DOHH2 (cell line): Measurements from ENCODE around the gene KRTAP12-3.

Experiments used
- H3F3A ChIP-seq: fragments of 200-600 bp; sonication (generic), shearing (Covaris generic); 2 replicates; pipeline ENCODE4 v1.6.0; 2016; ENCODE audit warnings: antibody characterized with exemption, mild to moderate bottlenecking; ENCODE audit not compliant: control insufficient read depth, insufficient read depth
- H3K27ac ChIP-seq: fragments of 200-600 bp; sonication (generic); 2 replicates; pipeline ENCODE4 v1.5.1; 2014; ENCODE audit warnings: low read depth, mild to moderate bottlenecking, low read length, moderate library complexity
- H3K27me3 ChIP-seq: fragments of 200-600 bp; sonication (generic); 2 replicates; pipeline ENCODE4 v1.6.1; 2014; ENCODE audit warnings: mild to moderate bottlenecking, low read length, mixed read lengths; ENCODE audit not compliant: control insufficient read depth
- H3K36me3 ChIP-seq: fragments of 200-600 bp; sonication (generic); 2 replicates; pipeline ENCODE4 v1.6.1; 2014; ENCODE audit warnings: mild to moderate bottlenecking, low read length, moderate library complexity, mixed read lengths; ENCODE audit not compliant: control insufficient read depth
- H3K4me1 ChIP-seq: fragments of 200-600 bp; sonication (generic); 2 replicates; pipeline ENCODE4 v1.6.1; 2014; ENCODE audit warnings: mild to moderate bottlenecking, low read length, mixed read lengths; ENCODE audit not compliant: control insufficient read depth
- H3K4me2 ChIP-seq: fragments of 200-600 bp; sonication (generic); 2 replicates; pipeline ENCODE4 v1.6.0; 2014; ENCODE audit warnings: mild to moderate bottlenecking, low read length, moderate library complexity
- H3K4me3 ChIP-seq: fragments of 200-600 bp; sonication (generic); 2 replicates; pipeline ENCODE4 v1.5.1; 2014; ENCODE audit warnings: mild to moderate bottlenecking, low read length, mixed read lengths
- H3K79me2 ChIP-seq: fragments of 200-600 bp; sonication (generic); 2 replicates; pipeline ENCODE4 v1.6.1; 2014; ENCODE audit warnings: mild to moderate bottlenecking, low read length, mixed read lengths; ENCODE audit not compliant: control insufficient read depth
- H3K9me2 ChIP-seq: fragments of 200-600 bp; sonication (generic); replicated peaks from 2 replicates; pipeline ENCODE4 v1.6.1; 2014; ENCODE audit warnings: mild to moderate bottlenecking, low read length, mixed read lengths; ENCODE audit not compliant: control insufficient read depth
- H3K9me3 ChIP-seq: fragments of 200-600 bp; sonication (generic); 2 replicates; pipeline ENCODE4 v1.6.1; 2014; ENCODE audit warnings: antibody characterized with exemption, low read length, mixed read lengths; ENCODE audit not compliant: control insufficient read depth, insufficient read depth
- H4K20me1 ChIP-seq: fragments of 200-600 bp; sonication (generic); 2 replicates; pipeline ENCODE4 v1.6.0; 2014; ENCODE audit warnings: low read depth, mild to moderate bottlenecking, antibody characterized with exemption, low read length, moderate library complexity; ENCODE audit not compliant: control insufficient read depth, insufficient read depth
- EZH2phosphoT487 ChIP-seq: fragments of 200-600 bp; sonication (generic); IDR thresholded peaks from 2 replicates; pipeline ENCODE4 v1.6.1; 2017; ENCODE audit warnings: borderline replicate concordance, mild to moderate bottlenecking, antibody characterized with exemption, low read length, moderate library complexity, mixed read lengths
- TF ChIP-seq, protein P1 (sequence below): fragments of 200-600 bp; sonication (generic); IDR thresholded peaks from one replicate; pipeline ENCODE4 v1.5.1; 2014; ENCODE audit warnings: antibody characterized with exemption, mild to moderate bottlenecking, low read depth, low read length; ENCODE audit not compliant: poor library complexity, severe bottlenecking

Gene KRTAP12-3

DNA sequence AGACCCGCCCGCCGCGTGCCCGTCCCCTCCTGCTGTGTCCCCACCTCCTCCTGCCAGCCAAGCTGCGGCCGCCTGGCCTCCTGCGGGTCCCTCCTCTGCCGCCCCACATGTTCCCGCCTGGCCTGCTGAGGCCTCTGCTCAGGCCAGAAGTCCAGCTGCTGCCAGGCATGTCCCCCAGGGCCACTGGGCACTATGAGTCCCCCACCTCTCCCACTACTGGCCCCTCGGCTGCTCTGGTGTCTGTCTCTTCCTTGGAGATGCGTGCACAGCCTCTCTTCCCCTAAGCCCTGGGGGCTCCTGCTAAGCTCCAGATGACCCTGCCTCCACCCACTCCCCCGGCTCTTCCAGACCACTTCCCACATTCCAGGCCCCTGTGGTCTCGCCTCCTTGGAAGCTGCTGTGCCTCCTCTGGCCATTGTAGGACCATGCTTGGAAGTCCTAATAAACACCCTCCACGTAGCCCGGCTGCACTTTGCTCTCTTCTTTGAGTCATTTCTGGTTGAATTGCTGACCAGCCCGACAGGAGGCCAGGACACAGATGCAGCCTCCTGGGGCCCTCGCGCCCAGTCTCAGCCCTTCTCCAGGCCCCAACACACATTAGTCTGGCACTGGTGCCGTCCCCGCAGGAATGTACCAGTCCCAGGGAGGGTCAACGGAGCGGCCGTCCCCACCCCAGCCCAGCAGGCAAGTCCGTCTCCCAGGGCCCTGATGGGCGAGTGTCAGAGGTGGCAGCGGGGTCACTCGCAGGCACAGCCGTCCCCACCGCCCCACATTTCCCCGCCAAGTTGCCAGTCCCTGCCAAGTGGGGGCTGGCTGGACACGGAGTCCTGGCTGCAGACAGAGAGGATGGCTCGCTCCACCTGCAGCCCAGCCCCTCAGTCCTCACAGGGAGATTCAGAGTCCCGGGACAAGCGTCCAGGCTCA is 40.3 kb downstream of the KRTAP12-3 start:
- H3K79me2 ChIP-seq = no peaks in the 10 kb centered on the region
- H3K27ac ChIP-seq = no peak overlapping the region
- no peak overlapping the region for H3K4me2 ChIP-seq
- no peaks in the 10 kb centered on the region for H4K20me1 ChIP-seq
- H3K36me3 ChIP-seq = no peaks in the 10 kb centered on the region
- no peak overlapping the region for H3K4me3 ChIP-seq
- H3K9me3 ChIP-seq = no peaks in the 10 kb centered on the region
- H3K4me1 ChIP-seq = no peaks in the 10 kb centered on the region
- H3K9me2 ChIP-seq = no peaks in the 10 kb centered on the region
- no peaks in the 10 kb centered on the region for H3F3A ChIP-seq
- H3K27me3 ChIP-seq = peaks cover 5% of the 10 kb centered on the region; the same call in 1 of the 2 replicates
- TF ChIP-seq, protein P1, sequence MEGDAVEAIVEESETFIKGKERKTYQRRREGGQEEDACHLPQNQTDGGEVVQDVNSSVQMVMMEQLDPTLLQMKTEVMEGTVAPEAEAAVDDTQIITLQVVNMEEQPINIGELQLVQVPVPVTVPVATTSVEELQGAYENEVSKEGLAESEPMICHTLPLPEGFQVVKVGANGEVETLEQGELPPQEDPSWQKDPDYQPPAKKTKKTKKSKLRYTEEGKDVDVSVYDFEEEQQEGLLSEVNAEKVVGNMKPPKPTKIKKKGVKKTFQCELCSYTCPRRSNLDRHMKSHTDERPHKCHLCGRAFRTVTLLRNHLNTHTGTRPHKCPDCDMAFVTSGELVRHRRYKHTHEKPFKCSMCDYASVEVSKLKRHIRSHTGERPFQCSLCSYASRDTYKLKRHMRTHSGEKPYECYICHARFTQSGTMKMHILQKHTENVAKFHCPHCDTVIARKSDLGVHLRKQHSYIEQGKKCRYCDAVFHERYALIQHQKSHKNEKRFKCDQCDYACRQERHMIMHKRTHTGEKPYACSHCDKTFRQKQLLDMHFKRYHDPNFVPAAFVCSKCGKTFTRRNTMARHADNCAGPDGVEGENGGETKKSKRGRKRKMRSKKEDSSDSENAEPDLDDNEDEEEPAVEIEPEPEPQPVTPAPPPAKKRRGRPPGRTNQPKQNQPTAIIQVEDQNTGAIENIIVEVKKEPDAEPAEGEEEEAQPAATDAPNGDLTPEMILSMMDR = no peak
- no peak for TF ChIP-seq EZH2phosphoT487

DNA sequence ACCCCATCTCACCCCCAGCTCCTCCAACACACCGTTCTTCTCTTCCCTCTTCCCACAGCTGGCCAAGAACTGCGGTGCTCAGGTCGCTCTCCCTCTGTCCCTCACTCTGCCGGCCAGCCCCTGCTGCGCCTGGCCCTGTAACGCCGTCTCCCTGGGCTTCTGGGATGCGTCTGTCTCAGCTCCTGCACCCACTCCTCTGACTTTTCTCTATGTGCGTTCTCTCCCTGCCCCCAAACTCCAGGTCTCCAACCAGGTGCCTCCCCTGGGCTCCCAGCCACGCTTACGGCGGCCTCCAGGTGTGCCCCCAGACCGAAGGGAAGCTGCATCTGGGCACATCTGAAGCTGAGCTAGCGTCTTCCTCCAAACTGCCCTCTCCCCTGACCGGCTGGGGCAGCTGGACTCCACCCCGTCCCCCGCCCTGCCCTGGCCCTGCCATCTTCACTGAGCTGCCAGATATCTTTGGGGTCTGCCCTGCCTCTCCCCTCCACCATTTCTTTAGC is 41.8 kb downstream of the KRTAP12-3 start:
- Histone ChIP-seq H3K4me1 (no peaks in the 10 kb centered on the region), H3F3A (no peaks in the 10 kb centered on the region), H3K79me2 (no peaks in the 10 kb centered on the region), H3K4me2 (no peak overlapping the region), H3K9me2 (no peaks in the 10 kb centered on the region), H3K27me3 (peaks cover 5% of the 10 kb centered on the region; the same call in 1 of the 2 replicates), H3K27ac (no peak overlapping the region), H3K36me3 (no peaks in the 10 kb centered on the region), H3K4me3 (no peak overlapping the region), H4K20me1 (no peaks in the 10 kb centered on the region), H3K9me3 (no peaks in the 10 kb centered on the region)
- TF ChIP-seq, protein P1 = no peak
- TF ChIP-seq EZH2phosphoT487 = no peak

DNA sequence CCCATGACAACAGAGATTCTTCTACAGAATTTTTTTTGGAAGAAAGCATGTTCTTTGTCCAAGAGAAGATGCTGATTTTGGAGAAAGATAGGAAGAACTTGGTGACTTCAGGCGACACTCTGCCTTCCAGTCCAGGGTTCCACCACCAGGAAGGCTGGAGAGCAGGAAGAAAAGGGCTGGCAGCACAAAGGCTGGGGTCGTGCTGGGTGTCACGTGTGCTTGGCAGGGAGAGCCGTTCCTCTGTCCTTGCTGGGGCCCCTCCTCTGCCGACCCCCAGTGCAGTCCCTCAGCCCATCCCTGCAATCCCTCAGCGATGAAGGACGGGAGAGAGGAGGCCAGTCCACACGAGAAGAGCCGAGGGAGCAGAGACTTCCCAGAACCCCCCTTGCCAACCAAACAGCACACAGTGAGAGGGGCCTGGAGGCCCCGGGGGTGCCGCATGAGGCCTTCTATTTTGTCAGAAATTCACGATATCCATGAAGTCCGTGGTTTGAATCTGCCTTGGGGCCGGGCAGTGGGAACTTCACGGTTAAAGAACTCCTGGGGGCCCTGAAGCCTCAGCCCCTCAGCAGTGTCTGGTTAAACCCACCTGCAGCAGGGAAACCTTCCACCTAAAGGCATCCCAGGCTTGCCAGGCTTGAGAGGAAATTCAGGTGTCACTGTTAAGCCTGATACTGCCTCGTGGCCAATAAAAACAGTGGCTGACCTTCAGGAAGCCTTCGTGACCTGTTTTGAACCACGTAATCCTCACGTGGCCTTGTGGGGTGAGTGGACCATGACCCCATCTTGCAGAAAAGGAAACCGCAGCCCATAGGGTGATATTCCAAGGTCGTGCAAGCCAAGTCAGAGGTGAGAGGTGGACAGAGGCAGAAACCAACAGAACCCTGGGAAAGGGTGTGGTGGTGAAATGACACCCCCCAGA is 42.6 kb downstream of the KRTAP12-3 start:
- H3K4me3 ChIP-seq = no peak overlapping the region
- H3K9me2 ChIP-seq = no peaks in the 10 kb centered on the region
- H4K20me1 ChIP-seq = no peaks in the 10 kb centered on the region
- H3K9me3 ChIP-seq = no peaks in the 10 kb centered on the region
- no peaks in the 10 kb centered on the region for H3K79me2 ChIP-seq
- no peak for TF ChIP-seq EZH2phosphoT487
- no peak overlapping the region for H3K4me2 ChIP-seq
- no peaks in the 10 kb centered on the region for H3F3A ChIP-seq
- H3K27ac ChIP-seq = no peak overlapping the region
- no peaks in the 10 kb centered on the region for H3K36me3 ChIP-seq
- peaks cover 5% of the 10 kb centered on the region; the same call in 1 of the 2 replicates for H3K27me3 ChIP-seq
- no peaks in the 10 kb centered on the region for H3K4me1 ChIP-seq
